GM21367 (cell line): Measurements from ENCODE around the gene SDCBP2.

Source experiments
- ATAC-seq: cut with Tn5 transposase; IDR thresholded peaks from one replicate; pipeline ENCODE4 v1.9.1; 2021; ENCODE audit not compliant: unreplicated experiment

SDCBP2 gene

GRCh38 chr20:1277529-1278322 lies 51.2 kb downstream of the SDCBP2 start:
- no peak for ATAC-seq

DNA sequence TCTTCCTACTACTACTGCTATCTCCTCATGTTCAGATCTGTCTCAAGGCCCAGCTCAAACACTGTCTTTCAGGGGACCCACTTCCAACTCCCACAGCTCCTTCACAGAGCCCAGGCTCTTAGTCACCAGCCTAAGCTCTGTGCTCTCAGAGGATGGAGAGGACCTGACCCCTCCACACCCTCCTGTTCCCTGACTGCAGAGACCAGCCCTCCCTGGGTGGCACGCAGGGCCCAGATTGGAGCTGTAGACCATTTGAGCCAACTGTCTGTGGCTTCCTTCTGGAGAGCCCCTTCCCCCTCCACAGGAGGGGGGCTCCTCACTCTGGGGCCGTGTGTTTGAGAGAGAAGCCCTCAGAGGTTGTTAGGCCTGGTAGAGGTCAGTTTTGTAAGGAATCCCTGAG lies 53.0 kb downstream of the SDCBP2 start:
- ATAC-seq: no peak

DNA sequence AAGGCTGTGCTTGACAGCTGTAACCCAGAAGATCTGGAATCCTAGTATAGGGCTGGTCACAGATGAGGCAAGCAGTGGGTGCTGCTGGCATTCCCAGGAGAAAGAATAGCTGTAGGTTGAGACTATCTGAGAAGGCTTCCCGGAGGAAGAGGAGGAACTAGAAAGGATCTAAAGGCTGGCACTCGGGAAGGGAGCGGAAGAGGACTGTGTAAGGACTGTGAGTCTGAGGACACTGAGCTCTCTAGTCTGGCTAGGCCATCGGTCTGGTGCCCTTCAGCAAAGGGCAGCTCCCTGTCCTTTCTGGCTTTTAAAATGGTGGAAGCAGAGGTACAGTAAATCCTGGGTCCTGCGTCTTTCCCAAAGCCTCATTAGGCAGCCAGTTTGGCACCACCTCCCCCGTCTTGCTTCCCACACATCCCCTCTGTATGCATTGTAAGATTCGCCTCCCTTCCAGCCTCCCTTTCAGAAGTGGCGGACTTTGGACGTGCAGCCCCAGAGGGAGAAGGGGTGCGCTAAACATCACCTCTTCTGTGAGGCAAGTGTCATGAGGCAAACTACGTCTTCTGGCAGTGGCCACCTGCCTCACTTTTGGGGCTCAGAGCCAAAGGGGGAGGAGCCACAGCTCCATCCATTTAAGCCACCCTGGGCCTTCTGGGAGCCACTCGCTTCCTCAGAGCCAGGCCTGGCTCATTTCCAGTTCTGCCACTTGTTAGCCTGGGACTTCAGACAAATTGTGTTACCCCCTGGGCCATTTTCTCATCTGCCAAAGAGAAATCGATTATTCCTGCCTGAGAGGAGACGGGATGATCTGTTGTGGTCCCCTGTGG lies 54.2 kb downstream of the SDCBP2 start:
- ATAC-seq: no peak

DNA sequence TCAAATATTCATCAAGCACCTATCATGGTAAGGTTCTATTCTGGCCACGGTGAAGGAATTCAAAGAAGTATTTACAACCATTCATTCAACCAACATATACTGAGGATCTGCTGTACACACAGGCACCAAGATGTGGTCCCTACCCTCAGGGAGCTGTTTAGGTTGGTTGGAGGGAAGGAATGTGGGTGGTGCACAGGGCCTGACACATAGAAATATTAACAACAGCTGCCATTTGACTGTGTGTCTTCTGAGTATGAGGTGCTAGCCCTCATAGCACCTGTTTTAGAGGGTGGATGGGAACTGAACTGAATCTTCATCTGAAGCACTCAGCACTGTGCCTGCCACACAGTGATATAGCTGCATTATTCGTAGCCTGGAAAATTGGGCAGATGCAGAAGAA lies 55.6 kb downstream of the SDCBP2 start:
- no peak for ATAC-seq

- no peak for ATAC-seq
Observed at GRCh38 chr20:1272368-1273100, 56.4 kb downstream of the SDCBP2 start.

DNA sequence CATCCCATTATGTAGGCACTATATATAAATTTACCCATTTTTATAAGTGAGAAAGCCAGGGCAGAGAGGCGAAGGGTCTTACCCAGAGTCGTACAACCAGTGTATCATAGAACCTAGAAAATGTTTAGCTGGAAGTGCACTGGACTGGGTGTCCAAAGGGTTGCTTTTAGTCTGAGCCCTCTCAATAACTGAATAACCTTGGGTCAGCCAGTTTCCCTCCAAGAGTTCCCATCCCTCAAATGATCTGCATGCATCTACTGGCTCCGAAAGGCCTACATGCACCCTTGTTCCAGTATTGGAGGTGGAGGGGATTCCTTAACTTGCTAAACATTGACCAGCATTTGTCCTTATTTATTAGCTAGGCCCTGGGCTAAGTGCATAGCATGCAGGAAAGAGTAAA lies 59.1 kb downstream of the SDCBP2 start:
- ATAC-seq: no peak

GRCh38 chr20:1269235-1269634 lies 59.7 kb downstream of the SDCBP2 start:
- ATAC-seq: no peak

- ATAC-seq: no peak
Observed at GRCh38 chr20:1267809-1268374, 61.0 kb downstream of the SDCBP2 start.

DNA sequence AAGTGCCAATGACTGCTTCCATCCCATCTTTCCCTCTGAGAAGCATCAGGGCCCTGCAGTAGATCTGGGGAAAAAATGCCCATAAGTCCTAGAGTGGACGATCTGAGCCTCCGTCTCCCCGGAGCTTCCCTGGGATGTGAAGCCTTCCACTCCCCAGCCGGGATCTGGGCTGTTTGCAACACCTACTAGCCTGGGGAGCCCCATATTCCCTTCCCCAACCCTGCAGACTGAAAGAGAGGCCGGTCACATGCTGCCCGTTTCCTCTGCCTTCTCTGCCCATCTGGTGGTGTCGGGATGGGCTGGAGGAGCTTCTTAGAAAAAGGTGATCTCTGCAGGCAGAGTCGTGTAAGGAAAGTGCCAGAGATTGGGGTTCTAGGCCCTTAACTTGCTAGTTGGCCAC lies 61.8 kb downstream of the SDCBP2 start:
- ATAC-seq: no peak

GRCh38 chr20:1266167-1266973 lies 62.6 kb downstream of the SDCBP2 start, which contains the start of gene SNPH:
Gene SNPH (plus strand): TSS chr20:1266294. CDS start chr20:1296240, 29,946 bp downstream.
- peak; percentile 55 for ATAC-seq

DNA sequence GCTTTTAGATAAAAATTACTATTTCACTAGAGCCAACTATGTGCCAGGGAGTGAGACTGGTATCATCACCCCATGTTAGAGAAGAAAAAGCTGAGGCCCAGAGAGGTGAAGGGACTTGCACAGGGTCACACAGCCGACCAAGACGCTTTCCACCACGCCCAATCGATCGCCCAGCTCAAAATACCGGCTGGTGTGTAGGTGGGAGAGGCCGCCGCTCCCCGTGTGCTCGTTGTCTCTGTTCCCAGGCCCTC lies 63.1 kb downstream of the SDCBP2 start:
- ATAC-seq: no peak

- ATAC-seq: no peak
Observed at GRCh38 chr20:1265226-1265915, 63.6 kb downstream of the SDCBP2 start.

DNA sequence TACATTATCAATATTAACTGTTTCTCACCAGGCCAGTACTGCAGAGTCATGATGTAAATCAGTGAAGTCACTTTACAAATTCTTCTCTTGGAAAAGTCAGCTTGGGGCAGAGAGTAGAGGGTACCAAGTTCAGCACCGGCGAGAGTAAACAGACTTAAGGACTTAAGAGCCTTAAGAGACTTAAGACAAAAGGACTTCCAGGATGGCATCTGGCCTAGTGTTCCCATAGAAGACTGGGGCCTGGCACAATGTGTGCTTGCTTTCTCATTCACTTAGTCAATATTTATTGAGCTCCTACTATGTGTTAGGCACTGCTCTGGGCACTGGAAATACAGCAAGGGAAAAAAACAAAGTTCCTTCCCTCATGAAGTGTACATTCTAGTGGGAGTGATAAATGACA lies 64.2 kb downstream of the SDCBP2 start:
- ATAC-seq: no peak

- no peak for ATAC-seq
Observed at GRCh38 chr20:1263853-1264252, 65.1 kb downstream of the SDCBP2 start.
